Heart left ventricle (tissue), 16 donors: ENCODE results near the gene CBX7. TPM values are rescaled to one million over a fixed set of nuclear protein-coding genes. Genes with fewer than 3 reads are reported as not detected.

Source experiments
- ATAC-seq, 4 donors: fragments of 200-7000 bp; cut with Tn5 transposase; one replicate each; pipeline ENCODE4 v1.9.1; 2020 to 2022; ENCODE audit warnings: moderate library complexity in 4 of 4, mild to moderate bottlenecking in 3 of 4, moderate number of reproducible peaks in 1 of 4
- DNase-seq, 5 donors: peaks; one replicate each; pipeline ENCODE4 v3.0.0-alpha.2; 2020
- H3K27ac ChIP-seq, 12 donors: fragments of 200-600 bp; sonication (generic) in 4 of 12; one replicate each; pipeline versions ENCODE4 v1.5.0 to v1.8.0; 2016 to 2022; ENCODE audit warnings: mild to moderate bottlenecking in 2 of 12
- H3K27me3 ChIP-seq, 9 donors: fragments of 200-600 bp; sonication (generic) in 2 of 9; one replicate each; pipeline versions ENCODE4 v1.5.1 to v1.8.0; 2016 to 2022; ENCODE audit warnings: mild to moderate bottlenecking in 3 of 9
- H3K36me3 ChIP-seq, 9 donors: fragments of 200-600 bp; sonication (generic) in 2 of 9; one replicate each; pipeline versions ENCODE4 v1.5.0 to v1.8.0; 2018 to 2022; ENCODE audit warnings: mild to moderate bottlenecking in 2 of 9
- H3K4me1 ChIP-seq, 12 donors: fragments of 200-600 bp; sonication (generic) in 4 of 12; one replicate each; pipeline versions ENCODE4 v1.5.0 to v1.8.0; 2016 to 2022; ENCODE audit warnings: mild to moderate bottlenecking in 3 of 12
- H3K4me3 ChIP-seq, 12 donors: fragments of 200-600 bp; sonication (generic) in 4 of 12; one replicate each; pipeline versions ENCODE4 v1.5.0 to v1.8.0; 2017 to 2022; ENCODE audit warnings: mild to moderate bottlenecking in 9 of 12, moderate library complexity in 4 of 12
- H3K9me3 ChIP-seq, 12 donors: fragments of 200-600 bp; sonication (generic) in 4 of 12; one replicate each; pipeline versions ENCODE4 v1.5.0 to v1.8.0; 2016 to 2022; ENCODE audit warnings: mild to moderate bottlenecking in 1 of 12
- POLR2A ChIP-seq, 2 donors: fragments of 450-650 bp; IDR thresholded peaks; one replicate each; pipeline ENCODE4 v1.6.1; 2017; ENCODE audit warnings: antibody characterized with exemption in 2 of 2, mild to moderate bottlenecking in 2 of 2, moderate library complexity in 2 of 2
- WGBS, 4 donors: extraction: QIAGEN DNeasy Blood & Tissue Kit in 2 of 4; methylation state at CpG; one replicate each; pipeline versions ENCODE4 v1.1.5 to v1.1.7; 2013 to 2018; 5-methylcytosine and 5-hydroxymethylcytosine counted together
- intact Hi-C, 10 donors: fragments of 100-400 bp; cut with DNase I; formaldehyde crosslinking; loops; one replicate each; pipeline versions ENCODE4 v1.11.1 to v1.14.2; 2022
- polyA plus RNA-seq, 2 donors: library from polyadenylated mRNA; stranded (reverse); fragments of 200-250 nt; gene quantifications; one replicate each; pipeline ENCODE4 v1.2.3, GENCODE V29; 2013
- total RNA-seq, 9 donors: library from RNA; depleted of rRNA in 2 of 9; stranded (reverse); fragments of >200 nt in 2 of 9; fragmentation: NEBNext Ultra II Directional in 3 of 9; extraction: Animal tissue kit (Norgen Biotek cat#: 25700) in 3 of 9; gene quantifications; one replicate each; pipeline versions ENCODE4 v1.1.0 to v1.2.4, GENCODE V29; 2016 to 2023
- TF ChIP-seq, protein P1 (sequence below), 12 donors: fragments of 200-600 bp; sonication (generic) in 4 of 12; IDR thresholded peaks; one replicate each; pipeline versions ENCODE4 v1.5.0 to v1.8.0; 2018 to 2022; ENCODE audit warnings: antibody characterized with exemption in 12 of 12, mild to moderate bottlenecking in 5 of 12
- donor health status: ischemic (EF 13 %, LVEDD 7.1; RV severe dilation, severe dysfunction).
- donor health status: healthy with polysubstance abuse.
- donor health status: DM: no; HTN: yes; CAD: no.
- donor health status: DM: no; HTN: no; CAD: no.
- donor health status: ischemic (EF 25% LVEDD 6.9; RV normal size, moderate dysfunction).
- donor health status: ischemic (EF 25% LVEDD 5.7; RV mildly dilated, moderate dysfunction).
- donor health status: healthy.
- donor health status: DM: yes; HTN: yes; CAD: no.
- donor health status: ischemic (EF 35%, LVEDD 5.7; RV mildly dilated, moderate dysfunction).
- donor health status: nonischemic (EF 11% LVEDD 7.7; RV severe dilation, severe dysfunction).
- donor health status: DM: yes; HTN: yes; CAD: no.
- donor health status: PGD.
- donor health status: ischemic (EF 29% LVEDD 5.4; RV normal size, mild dysfunction).
- donor health status: nonischemic (EF 23%, LVEDD 6.1; RV moderate dilation, normal function).

The CBX7 gene
- total and polyA plus RNA-seq, 11 donors: 48.3 to 187 (median 69.8) TPM

DNA sequence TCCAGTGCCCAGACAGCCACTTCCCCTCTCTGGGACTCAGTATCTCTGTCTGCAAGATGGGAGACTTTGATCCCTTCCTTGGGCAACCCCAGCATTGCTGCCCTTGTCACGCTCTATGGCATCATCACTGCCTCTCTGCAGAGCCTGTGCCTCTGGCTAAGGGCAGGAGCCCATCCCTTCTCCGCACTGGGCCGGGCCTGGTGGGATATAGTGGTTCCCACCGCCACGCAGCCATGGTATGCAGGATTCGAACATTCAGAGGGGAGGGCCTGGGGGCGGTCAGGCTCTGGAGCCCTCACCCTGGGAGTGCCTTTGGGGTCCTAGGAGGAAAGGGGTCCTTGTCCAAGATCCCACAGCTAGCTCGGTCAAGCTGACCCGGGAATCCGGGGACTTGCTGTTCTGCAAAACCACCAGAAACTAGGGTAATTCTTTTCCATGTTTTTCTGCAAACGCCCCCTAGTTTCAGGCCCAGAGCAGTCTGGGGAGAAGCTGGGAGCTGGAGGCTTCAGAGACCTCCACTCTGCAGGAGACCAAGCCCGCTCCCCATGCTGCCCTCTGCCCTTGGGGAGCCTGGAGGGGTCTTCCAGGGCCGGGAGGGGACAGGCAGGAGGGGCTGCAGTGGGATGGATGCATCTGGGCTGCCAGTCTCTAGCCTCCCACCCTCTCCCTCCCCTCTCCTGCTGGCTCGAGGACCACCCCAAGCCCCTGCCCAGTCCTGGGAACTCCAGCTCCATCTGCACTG lies 24.4 kb upstream of the CBX7 start:
- 78 to 87% (median 83%) methylated on average over 12 to 14 of the region's 14 CpGs for WGBS, 4 donors
- intact Hi-C loops: loop anchor here in 8 of 10 donors (5.0 to 10.0 kb wide), 3 partner anchors 55 to 348 kb away; partner anchors contain the start of gene ATF4 (in 4 of the 8)
- no peaks in the 10 kb centered on the region for H3K36me3 ChIP-seq
- H3K4me1 ChIP-seq: peaks cover 29 to 75% (median 61%) of the 10 kb centered on the region in 12 donors
- H3K4me3 ChIP-seq: no peak overlapping the region
- DNase-seq: no peak
- no peak for ATAC-seq
- no peaks in the 10 kb centered on the region for H3K27me3 ChIP-seq
- H3K9me3 ChIP-seq: peaks cover 0 to 4% (median 0%) of the 10 kb centered on the region in 12 donors
- H3K27ac ChIP-seq: peak overlapping the region; percentile 35 to 93 (median 79)
- TF ChIP-seq, protein P1, sequence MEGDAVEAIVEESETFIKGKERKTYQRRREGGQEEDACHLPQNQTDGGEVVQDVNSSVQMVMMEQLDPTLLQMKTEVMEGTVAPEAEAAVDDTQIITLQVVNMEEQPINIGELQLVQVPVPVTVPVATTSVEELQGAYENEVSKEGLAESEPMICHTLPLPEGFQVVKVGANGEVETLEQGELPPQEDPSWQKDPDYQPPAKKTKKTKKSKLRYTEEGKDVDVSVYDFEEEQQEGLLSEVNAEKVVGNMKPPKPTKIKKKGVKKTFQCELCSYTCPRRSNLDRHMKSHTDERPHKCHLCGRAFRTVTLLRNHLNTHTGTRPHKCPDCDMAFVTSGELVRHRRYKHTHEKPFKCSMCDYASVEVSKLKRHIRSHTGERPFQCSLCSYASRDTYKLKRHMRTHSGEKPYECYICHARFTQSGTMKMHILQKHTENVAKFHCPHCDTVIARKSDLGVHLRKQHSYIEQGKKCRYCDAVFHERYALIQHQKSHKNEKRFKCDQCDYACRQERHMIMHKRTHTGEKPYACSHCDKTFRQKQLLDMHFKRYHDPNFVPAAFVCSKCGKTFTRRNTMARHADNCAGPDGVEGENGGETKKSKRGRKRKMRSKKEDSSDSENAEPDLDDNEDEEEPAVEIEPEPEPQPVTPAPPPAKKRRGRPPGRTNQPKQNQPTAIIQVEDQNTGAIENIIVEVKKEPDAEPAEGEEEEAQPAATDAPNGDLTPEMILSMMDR (IDR thresholded peaks at IDR 0.05): no peak
- no peak for TF ChIP-seq POLR2A (IDR thresholded peaks at IDR 0.05)

DNA sequence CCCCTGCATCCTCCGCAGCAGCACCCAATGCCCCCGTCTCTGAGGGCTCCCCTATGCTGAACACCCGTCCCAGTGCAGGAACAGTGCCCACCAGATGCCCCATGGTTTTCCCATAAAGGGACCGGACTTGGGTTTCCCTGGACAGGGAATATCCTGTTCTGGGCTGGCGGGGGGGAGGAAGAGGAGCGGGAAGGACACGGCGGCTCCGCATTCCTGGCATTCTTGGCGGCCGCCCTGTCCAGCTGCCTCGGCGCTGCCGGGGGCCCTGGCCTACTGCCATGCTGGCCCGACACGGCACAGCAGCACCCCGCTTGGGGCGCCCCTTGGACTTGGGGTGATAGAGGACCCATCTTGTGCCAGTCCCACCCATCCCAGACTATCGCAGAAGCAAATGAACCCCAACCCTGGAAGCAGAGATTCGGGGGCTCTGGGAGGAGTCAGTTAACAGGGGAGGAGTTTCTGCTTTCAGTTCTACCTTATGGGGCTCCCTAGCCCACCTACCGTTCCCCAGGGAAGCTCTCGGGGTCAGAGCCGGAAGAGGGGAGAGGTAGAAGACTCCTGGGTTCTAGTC lies 23.7 kb upstream of the CBX7 start:
- Histone ChIP-seq H3K36me3 (no peaks in the 10 kb centered on the region), H3K27ac (peak overlapping the region; percentile 35 to 93 (median 79)), H3K4me3 (peak overlapping the region in 2 of 12 donors; percentile 9 to 26), H3K4me1 (peaks cover 33 to 81% (median 65%) of the 10 kb centered on the region in 12 donors), H3K27me3 (no peaks in the 10 kb centered on the region), H3K9me3 (no peaks in the 10 kb centered on the region)
- 17 to 28% (median 22%) methylated on average over 6 to 23 of the region's 23 CpGs for WGBS, 4 donors
- TF ChIP-seq, protein P1 (IDR thresholded peaks at IDR 0.05): no peak
- no peak for TF ChIP-seq POLR2A (IDR thresholded peaks at IDR 0.05)
- intact Hi-C loops: loop anchor here in 8 of 10 donors (5.0 to 10.0 kb wide), 3 partner anchors 56 to 349 kb away; partner anchors contain the start of gene ATF4 (in 4 of the 8)
- peak; percentile 52 to 65 (median 58) for ATAC-seq
- peak; percentile 81 to 84 (median 82) for DNase-seq

DNA sequence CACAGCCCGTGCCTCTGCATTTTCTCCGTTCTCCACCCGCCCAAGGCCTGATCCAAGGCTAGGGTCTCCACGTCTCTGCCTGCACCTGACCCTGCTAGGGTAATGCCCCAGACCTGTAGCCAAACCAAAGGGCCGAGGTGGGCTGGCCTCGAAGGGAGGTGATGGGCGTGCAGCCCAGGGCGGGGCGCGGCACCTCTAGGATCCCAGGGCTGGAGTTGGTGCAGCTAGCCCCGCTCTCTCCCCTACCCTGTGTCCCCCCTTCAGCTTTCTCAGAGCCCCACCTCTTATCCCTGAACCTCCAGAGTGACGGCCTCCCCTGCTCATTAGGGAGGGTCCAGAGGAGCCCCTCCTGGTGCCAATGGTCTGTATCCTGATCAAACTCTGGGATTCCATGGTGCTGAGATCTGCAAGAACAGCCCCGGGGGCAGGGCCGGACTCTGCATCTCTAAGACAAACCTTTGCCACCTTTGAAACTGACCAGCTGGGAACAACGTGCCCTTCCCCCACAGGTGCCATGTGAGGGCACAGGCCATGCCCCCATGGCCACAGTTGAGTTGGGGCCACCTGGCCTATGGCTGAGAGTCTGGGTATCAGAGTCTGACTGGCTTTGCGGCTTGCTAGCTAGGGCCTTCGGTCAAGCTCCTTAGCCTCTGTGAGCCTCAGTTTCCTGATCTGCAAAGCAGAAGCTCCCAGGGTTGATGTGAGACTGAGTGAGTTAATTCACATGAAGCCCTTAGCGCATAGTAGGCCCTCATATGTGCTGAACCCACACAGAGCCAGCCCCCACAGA lies 23.1 kb upstream of the CBX7 start:
- Histone ChIP-seq H3K36me3 (no peaks in the 10 kb centered on the region), H3K9me3 (no peaks in the 10 kb centered on the region), H3K27me3 (no peaks in the 10 kb centered on the region), H3K4me3 (peak overlapping the region in 1 of 12 donors; percentile 9), H3K4me1 (peaks cover 36 to 88% (median 70%) of the 10 kb centered on the region in 12 donors), H3K27ac (peak overlapping the region; percentile 66 to 93 (median 79))
- WGBS, 4 donors: 73 to 81% (median 77%) methylated on average over 14 to 18 of the region's 18 CpGs
- DNase-seq (peak in 1 of 5 donors; percentile 23), ATAC-seq (no peak)
- TF ChIP-seq, protein P1 (IDR thresholded peaks at IDR 0.05): no peak
- TF ChIP-seq POLR2A (IDR thresholded peaks at IDR 0.05): no peak
- intact Hi-C loops: loop anchor here in 9 of 10 donors (2.0 to 10.0 kb wide), 4 partner anchors 57 to 349 kb away; partner anchors contain the start of gene ATF4 (in 4 of the 9)
